Umbilical cord (tissue), 2 donors: ENCODE data around the gene ENOX2. TPM values are rescaled to one million over a fixed set of nuclear protein-coding genes. Genes with fewer than 3 reads are reported as not detected.

Experiments
- DNase-seq: peaks from one replicate; pipeline ENCODE4 v3.0.0-alpha.2; 2015; ENCODE audit warnings: low spot score
- total RNA-seq: library from RNA; depleted of rRNA; stranded (reverse); fragments of >200 nt; gene quantifications from one replicate; pipeline ENCODE4 v1.2.3, GENCODE V29; 2014; ENCODE audit warnings: low replicate concordance; ENCODE audit not compliant: insufficient read depth

Gene ENOX2
- total RNA-seq, 1 donor from 2014 or later = 17.8 TPM

- no peak for DNase-seq
Measured at GRCh38 chrX:130628516-130628915, 274.5 kb downstream of the ENOX2 start.

- no peak for DNase-seq
Measured at GRCh38 chrX:130626521-130626920, 276.5 kb downstream of the ENOX2 start.

DNA sequence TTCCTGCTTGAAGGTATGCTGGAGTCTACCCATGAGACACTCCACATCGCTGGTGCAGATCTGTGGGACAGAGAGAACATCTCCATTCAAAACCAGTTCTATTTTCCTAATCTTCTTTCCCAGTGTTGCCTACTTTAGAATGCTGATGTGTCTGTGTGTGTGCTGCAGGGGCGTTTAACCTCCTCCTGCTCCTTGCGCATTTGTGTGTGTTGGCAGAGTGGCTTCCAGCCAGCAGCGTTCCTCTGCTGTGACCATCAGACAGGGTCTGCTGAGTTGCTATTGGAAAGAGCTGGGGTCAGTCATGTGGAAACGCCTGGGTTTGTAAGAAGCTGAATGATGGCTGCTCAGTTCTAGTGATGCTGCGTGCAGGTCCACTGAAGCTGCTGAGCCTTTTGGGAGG lies 277.6 kb downstream of the ENOX2 start:
- no peak for DNase-seq

- DNase-seq = no peak
Measured at GRCh38 chrX:130623518-130623917, 279.5 kb downstream of the ENOX2 start.

DNA sequence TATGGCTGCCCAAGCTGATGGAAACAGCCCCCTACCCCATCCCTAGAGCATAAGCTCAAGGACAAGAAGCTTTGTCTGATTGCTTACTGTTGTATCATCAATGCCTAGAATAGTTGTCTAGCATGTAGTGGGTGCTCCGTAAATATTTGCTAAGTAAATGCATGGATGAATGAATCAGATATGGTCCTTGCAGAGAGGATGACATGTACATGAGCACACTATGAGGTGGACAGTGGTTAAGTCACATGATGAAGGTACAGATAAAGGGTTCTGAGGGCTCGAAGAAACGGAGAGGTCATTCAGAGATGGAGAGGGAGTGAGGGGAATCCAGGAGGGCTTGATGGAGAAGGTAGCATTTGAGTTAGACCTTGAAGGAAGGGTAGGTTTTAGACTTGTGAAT lies 287.1 kb downstream of the ENOX2 start:
- no peak for DNase-seq

DNA sequence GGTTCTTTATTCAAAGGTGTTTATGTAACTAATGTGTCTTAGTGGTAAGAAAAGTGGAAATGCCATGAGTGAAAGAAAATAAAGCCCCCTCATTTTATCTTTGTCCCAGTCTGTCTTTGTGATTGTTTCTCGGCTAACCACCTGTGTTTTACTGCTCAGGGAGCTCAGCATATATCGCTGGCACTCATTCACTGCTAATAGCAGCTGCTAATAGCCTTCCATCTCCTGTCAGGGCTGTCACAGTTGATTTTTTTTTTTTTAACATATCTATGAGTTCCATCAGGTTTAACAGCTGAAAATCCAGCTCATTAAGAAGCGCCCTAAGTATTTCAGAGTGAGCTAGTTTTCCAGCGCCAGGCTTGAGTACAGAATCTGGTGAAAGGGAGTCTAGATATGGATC lies 295.6 kb downstream of the ENOX2 start:
- DNase-seq = no peak

- DNase-seq = no peak
Measured at GRCh38 chrX:130606425-130606824, 296.6 kb downstream of the ENOX2 start.

DNA sequence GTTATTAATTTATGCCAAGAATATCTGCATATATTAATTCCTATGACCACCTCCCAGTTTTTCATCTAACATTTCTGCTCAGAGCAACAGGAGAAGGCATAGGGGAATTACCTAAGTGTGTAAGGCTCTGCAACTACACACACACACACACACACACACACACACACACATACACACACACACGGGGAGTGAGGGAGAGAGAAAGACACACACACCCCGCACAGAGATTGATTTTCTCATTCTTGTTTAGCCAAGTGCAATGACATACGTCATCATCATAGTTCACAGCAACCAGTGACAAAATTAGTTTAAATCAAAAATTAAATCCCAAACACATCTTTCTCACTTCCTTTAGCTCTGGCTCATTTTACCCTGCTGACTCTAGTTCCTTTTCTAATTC lies 298.1 kb downstream of the ENOX2 start:
- no peak for DNase-seq

DNA sequence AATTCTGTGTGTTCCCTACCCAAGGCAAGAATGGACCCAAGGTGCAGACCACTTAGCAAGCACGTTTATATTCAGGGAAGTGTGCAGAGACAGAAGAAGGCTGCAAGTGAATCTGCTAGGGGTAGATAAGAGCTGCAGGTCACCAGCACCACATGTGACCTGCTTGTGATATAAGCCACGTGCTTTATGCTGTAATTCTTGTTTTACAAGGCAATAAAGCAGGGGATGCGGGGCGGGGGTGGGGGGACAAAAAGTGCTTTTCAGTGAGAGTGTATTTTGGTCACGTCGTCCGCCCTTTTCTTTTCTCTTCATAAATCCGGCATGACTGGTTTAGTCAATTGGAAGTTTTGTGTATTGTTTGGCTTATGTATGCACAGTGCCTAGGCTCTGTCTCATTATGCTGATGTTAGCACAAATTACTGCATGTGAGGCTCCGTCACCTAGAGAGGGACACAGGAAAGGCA lies 308.5 kb downstream of the ENOX2 start:
- DNase-seq = peak; percentile 17

DNA sequence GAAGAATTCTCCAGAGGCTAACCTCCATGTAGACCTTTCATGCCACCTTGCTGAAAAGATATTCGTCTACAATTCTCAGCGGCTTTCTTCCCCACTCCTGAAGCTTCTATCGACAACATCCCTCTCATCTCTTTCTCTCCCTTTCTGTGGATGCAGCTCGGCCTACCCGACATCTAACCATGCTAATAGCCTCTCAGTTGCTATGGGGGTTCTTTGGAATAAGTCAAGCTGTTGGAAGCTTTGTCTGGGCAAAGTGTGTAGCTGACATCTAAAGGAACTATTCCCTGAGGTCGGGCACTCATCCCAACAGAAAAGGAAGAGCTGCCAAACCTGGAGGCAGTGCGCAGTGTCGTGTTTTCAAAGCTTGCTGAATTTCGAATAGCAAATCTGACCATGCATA lies 309.1 kb downstream of the ENOX2 start:
- DNase-seq = no peak

GRCh38 chrX:130592204-130592603 lies 310.8 kb downstream of the ENOX2 start:
- DNase-seq = no peak

DNA sequence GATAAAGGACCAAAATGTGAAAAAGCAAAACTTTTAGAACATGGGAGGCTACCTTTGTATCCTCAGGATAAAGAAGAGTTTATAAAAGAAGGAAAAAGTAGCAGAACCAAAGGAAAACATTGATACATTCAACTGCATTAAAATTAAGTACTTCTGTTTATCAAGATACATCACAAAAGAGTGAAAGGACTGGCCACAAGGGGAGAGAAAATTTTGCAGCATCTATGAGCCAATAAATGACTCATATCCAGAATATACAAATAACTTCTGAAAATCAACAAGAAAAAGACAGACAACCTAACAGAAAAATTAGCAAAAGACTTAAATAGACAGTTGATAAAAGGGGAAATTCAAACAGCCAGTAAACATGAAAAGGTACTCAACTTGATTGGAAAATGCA lies 324.1 kb downstream of the ENOX2 start:
- no peak for DNase-seq

GRCh38 chrX:130577431-130577830 lies 325.6 kb downstream of the ENOX2 start:
- DNase-seq = no peak

DNA sequence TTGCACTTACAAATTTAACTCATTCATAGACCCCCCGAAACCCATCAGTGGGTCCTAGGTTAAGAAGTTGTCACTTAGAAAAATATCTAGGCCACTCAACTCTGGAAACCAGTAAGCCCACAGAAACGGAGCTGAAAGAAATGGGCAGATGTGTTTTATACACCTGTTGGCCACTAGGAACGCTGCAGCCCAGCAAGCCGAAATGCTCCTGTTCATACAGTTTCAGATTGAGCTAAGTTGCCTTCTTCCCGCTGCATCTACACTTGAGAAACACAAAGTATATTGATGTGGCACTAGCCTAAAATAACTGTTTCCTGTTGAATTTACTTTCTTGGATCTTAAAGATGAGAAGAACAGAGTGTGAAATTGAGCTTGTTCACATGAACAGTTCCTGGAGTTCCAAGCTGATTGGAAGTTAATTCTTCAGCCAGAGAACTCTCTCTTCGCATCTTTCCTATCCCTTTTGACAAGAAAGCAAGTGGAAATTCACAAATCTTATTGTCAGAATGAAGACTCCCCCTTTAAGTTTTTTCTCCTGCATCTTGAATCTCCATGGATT lies 327.1 kb downstream of the ENOX2 start:
- peak; percentile 13 for DNase-seq

Other genes with a start within 250 kb of the ENOX2 start
- not detected for gene ARHGAP36, start 155.1 kb upstream of the ENOX2 start, total RNA-seq